ENCODE results near the gene SLC35F1. TPM values are rescaled to one million over a fixed set of nuclear protein-coding genes. Genes with fewer than 3 reads are reported as not detected.

Gene SLC35F1
- total and polyA plus RNA-seq, 10 of the 15 experiments (the other 5 are each of a cell fraction or from before 2014, with no cell fraction given), result 0.01 TPM; not detected in 9

DNA sequence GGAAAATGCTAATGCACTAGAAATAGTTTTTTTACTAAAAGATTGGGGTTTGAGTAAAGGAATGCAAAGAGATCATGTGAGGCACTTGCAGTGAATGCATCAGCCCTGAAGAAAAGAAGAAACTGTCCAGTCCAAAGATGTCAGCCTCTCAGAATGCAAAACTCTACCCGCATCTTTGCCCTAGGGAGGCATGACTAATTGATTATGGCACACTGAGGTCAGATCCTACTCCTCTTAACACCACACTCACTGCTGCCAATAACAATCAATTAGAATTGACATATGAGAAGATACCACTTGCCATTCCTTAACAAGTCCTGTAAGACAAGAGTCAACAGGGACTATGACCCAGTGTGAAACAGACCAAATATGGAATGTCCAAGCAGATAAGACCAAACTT lies 378.7 kb downstream of the SLC35F1 start:
- Histone ChIP-seq H4K20me1 (ENCODE audit: control insufficient read depth, insufficient read depth) (no peaks in the 10 kb centered on the region), H3K79me2 (ENCODE audit: control insufficient read depth, insufficient read depth, low read length) (no peaks in the 10 kb centered on the region), H3K4me2 (ENCODE audit: control insufficient read depth, insufficient read depth) (no peak overlapping the region), H3K27ac (ENCODE audit: control insufficient read depth, insufficient read depth) (no peak overlapping the region), H3K9me3 (replicated peaks; ENCODE audit: control insufficient read depth, insufficient read depth, low read length) (no peaks in the 10 kb centered on the region), H3K9ac (ENCODE audit: control insufficient read depth, insufficient read depth, low read length) (no peak overlapping the region), H2AFZ (ENCODE audit: control insufficient read depth, low read depth, low read length) (no peak overlapping the region), H3K4me3 (no peak overlapping the region), H3K27me3 (replicated peaks in 1 of 2; ENCODE audit: control insufficient read depth in 2 of 2, insufficient read depth in 2 of 2, low read length in 1 of 2) (peaks cover 0 to 7% of the 10 kb centered on the region in 2 experiments; a peak in 1 of 4 replicates), H3K36me3 (ENCODE audit: control insufficient read depth in 2 of 2, insufficient read depth in 2 of 2, low read length in 1 of 2) (no peaks in the 10 kb centered on the region), H3K4me1 (ENCODE audit: control insufficient read depth, insufficient read depth, low read length) (no peaks in the 10 kb centered on the region)
- SMC1A ChIA-PET (ENCODE audit: uncharacterized antibody, unreplicated experiment), result interaction anchor here (0.7 to 2.2 kb wide), 4 partner anchors 16 to 280 kb away, joined by 3 to 7 read pairs (median 6); no protein-coding TSS in a partner anchor
- FAIRE-seq, result no peak
- in situ Hi-C loops (cut with MboI) (loop anchor here (10.0 kb wide), 3 partner anchors 259 to 499 kb away; partner anchors contain the start of gene PLN), intact Hi-C loops (cut with micrococcal nuclease; ENCODE audit: unreplicated experiment) (loop anchor here (2.0 kb wide), 1 partner anchor 333 kb away; no protein-coding TSS in a partner anchor)
- DNase-seq (ENCODE audit: low read depth, low spot score), result no peak
- POLR2A ChIA-PET, result no interaction called here
- CTCF ChIA-PET, result interaction anchor here (0.6 to 2.0 kb wide), 4 partner anchors 222 to 294 kb away, joined by 3 to 8 read pairs (median 5); no protein-coding TSS in a partner anchor
- ATAC-seq, result no peak
- BruUV-seq (replicated peaks), result no TSS peak
- RAD21 ChIA-PET (ENCODE audit: unreplicated experiment), result interaction anchor here (0.7 kb wide), 1 partner anchor 16 kb away, joined by 3 read pairs; no protein-coding TSS in a partner anchor
- TF ChIP-seq ZBTB40 (IDR thresholded peaks at IDR 0.05; ENCODE audit: borderline replicate concordance), result no peak
- no peak for TF ChIP-seq MYB (IDR thresholded peaks at IDR 0.05; ENCODE audit: borderline replicate concordance, low read depth, low read length)
- TF ChIP-seq CTCF (IDR thresholded peaks at IDR 0.05 in 2 of 3, conservative IDR thresholded peaks at IDR 0.05 in 1 of 3; ENCODE audit: control insufficient read depth in 2 of 3, extremely low read depth in 1 of 3, insufficient read depth in 1 of 3, low read depth in 3 of 3, low read length in 3 of 3), result no peak
- TF ChIP-seq, protein P1, sequence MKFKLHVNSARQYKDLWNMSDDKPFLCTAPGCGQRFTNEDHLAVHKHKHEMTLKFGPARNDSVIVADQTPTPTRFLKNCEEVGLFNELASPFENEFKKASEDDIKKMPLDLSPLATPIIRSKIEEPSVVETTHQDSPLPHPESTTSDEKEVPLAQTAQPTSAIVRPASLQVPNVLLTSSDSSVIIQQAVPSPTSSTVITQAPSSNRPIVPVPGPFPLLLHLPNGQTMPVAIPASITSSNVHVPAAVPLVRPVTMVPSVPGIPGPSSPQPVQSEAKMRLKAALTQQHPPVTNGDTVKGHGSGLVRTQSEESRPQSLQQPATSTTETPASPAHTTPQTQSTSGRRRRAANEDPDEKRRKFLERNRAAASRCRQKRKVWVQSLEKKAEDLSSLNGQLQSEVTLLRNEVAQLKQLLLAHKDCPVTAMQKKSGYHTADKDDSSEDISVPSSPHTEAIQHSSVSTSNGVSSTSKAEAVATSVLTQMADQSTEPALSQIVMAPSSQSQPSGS (IDR thresholded peaks at IDR 0.05; ENCODE audit: low read length), result no peak
- no peak for TF ChIP-seq POLR2A (IDR thresholded peaks at IDR 0.05; ENCODE audit: low read depth, low read length)
- no peak for TF ChIP-seq NR2C1 (IDR thresholded peaks at IDR 0.05)
- WGBS (ENCODE audit: insufficient coverage, insufficient replicate concordance, low lambda C conversion rate, missing lambda C conversion rate), result 44% methylated on average over 1 of the region's 1 CpG
